ENCODE results near the gene CCDC90B. TPM values are rescaled to one million over a fixed set of nuclear protein-coding genes. Genes with fewer than 3 reads are reported as not detected.

The CCDC90B gene
- total RNA-seq: 58.7 and 76.1 TPM in 2 replicates

GRCh38 chr11:83285771-83286528 is at the start of gene CCDC90B:
Gene CCDC90B (minus strand): TSS chr11:83286367. CDS start chr11:83285972, 395 bp downstream.

Other genes with a start within 250 kb of the CCDC90B start
- gene RAB30, start 214.5 kb downstream of the CCDC90B start, total RNA-seq: 18.6 and 26.0 TPM in 2 replicates
- gene PCF11, start 129.2 kb downstream of the CCDC90B start, total RNA-seq: 29.6 and 44.1 TPM in 2 replicates
- 7.7 and 11.9 TPM in 2 replicates for gene ANKRD42, start 92.7 kb downstream of the CCDC90B start, total RNA-seq

Data from smooth muscle cell of trachea (primary cell).